IMR-90 (cell line): ENCODE measurements around the gene PTPN4.

Source experiments
- CHD1 ChIP-seq: IDR thresholded peaks from 2 replicates; pipeline ENCODE4 v1.6.1; 2012; ENCODE audit warnings: low read depth, low read length, improper control_type of control experiment
- CTCF ChIP-seq: conservative IDR thresholded peaks from 2 replicates; pipeline ENCODE4 v1.5.1; 2012; ENCODE audit warnings: mild to moderate bottlenecking, low read depth, low read length, improper control_type of control experiment
- MXI1 ChIP-seq: IDR thresholded peaks from 2 replicates; pipeline ENCODE4 v1.6.1; 2012; ENCODE audit warnings: low read depth, mild to moderate bottlenecking, low read length, moderate library complexity, borderline replicate concordance
- POLR2A ChIP-seq: IDR thresholded peaks from 2 replicates; pipeline ENCODE4 v1.6.1; 2012; ENCODE audit warnings: mild to moderate bottlenecking, low read depth, low read length
- RFX5 ChIP-seq: IDR thresholded peaks from 2 replicates; pipeline ENCODE4 v1.8.0; 2012; ENCODE audit warnings: low read depth, mild to moderate bottlenecking, low read length, moderate library complexity
- SMC3 ChIP-seq: fragments of 150-350 bp; IDR thresholded peaks from 2 replicates; pipeline ENCODE4 v1.6.1; 2016; ENCODE audit warnings: low read depth, mild to moderate bottlenecking, antibody characterized with exemption, low read length, moderate library complexity
- USF2 ChIP-seq: fragments of 150-350 bp; IDR thresholded peaks from 2 replicates; pipeline ENCODE4 v1.6.1; 2017; ENCODE audit warnings: mild to moderate bottlenecking, antibody characterized with exemption, low read length, low read depth

- TF ChIP-seq POLR2A (no peak), CTCF (0 out of 2 replicates have a peak, but pooled peaks have one; percentile 5), RFX5 (no peak), SMC3 (no peak), USF2 (no peak), CHD1 (no peak), MXI1 (no peak)
Observed at GRCh38 chr2:120026890-120027289, 267.2 kb downstream of the PTPN4 start.
